ENCODE results near the gene PRDM10.
"Not testable (repeated sequence)": the region's sequence is repeated elsewhere in the genome, so short reads cannot be mapped to it uniquely, and the experiment has no call there.

DNA sequence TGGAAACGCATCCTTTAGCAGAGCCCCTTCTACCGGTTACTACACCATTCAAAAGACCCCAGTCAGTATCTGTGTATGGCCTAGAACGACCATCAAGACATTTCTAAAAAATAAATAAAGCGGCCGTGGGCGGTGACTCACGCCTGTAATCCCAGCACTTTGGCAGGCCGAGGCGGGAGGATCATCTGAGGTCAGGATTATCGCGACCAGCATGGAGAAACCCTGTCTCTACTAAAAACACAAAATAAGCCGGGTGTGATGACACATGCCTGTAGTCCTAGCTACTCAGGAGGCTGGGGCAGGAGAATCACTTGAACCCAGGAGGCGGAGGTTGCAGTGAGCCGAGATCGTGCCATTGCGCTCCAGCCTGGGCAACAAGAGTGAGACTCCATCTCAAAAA lies 134.0 kb downstream of the PRDM10 start:
- TF ChIP-seq, protein P1, sequence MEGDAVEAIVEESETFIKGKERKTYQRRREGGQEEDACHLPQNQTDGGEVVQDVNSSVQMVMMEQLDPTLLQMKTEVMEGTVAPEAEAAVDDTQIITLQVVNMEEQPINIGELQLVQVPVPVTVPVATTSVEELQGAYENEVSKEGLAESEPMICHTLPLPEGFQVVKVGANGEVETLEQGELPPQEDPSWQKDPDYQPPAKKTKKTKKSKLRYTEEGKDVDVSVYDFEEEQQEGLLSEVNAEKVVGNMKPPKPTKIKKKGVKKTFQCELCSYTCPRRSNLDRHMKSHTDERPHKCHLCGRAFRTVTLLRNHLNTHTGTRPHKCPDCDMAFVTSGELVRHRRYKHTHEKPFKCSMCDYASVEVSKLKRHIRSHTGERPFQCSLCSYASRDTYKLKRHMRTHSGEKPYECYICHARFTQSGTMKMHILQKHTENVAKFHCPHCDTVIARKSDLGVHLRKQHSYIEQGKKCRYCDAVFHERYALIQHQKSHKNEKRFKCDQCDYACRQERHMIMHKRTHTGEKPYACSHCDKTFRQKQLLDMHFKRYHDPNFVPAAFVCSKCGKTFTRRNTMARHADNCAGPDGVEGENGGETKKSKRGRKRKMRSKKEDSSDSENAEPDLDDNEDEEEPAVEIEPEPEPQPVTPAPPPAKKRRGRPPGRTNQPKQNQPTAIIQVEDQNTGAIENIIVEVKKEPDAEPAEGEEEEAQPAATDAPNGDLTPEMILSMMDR (IDR thresholded peaks at IDR 0.05): not testable (repeated sequence)
- TF ChIP-seq POLR2A (IDR thresholded peaks at IDR 0.05): not testable (repeated sequence)
